Purkinje cell (primary cell): ENCODE results near the gene YTHDF1. TPM values are rescaled to one million over a fixed set of nuclear protein-coding genes. Genes with fewer than 3 reads are reported as not detected.

Source experiments
- polyA plus RNA-seq: library from polyadenylated mRNA; unstranded; fragments of >200 nt; fragmentation: Nextera tagmentation; gene quantifications from 2 replicates; pipeline ENCODE4 v1.2.1, GENCODE V29; 2014

Gene YTHDF1
- 12.3 and 12.9 TPM in 2 replicates for polyA plus RNA-seq

DNA sequence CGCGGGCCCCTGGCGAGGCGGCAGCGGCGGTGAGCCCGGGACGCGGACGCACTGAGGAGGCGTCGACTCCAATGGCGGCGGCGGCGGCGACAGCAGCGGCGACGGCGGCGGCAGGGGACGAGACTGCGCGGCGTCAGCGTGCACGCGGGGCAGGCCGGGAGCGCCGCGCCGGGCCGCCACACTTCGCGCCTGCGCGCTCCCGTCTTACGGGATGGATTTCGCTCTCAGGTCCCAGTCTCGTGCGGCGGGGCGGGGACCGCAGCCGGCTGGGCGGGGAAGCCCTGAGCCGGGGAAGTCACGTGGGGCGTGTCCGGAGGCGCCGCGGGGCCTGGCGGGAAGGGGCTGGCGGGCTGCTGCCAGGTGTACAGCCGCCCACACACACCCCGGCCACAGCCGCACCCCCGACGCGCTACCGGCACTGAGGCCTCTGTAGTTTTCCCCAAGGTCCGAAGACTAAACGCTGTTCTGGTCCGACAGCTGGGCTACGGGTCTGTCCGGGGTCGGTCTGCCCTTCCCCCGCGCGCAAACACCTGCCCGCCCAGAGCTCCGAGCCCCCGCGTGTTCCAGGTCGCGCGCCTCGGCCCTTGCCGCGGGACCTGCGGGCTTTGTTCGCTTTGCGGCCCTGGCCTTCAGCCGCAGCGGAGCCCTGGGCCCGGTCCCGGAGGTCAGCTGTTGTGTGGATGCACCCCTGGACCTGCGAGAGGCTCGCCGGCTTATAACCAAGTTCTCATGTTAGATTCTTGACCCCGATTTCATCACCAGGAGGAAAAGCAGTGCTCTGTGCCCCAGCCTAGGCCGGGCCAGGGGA lies at the start of gene YTHDF1:
Gene YTHDF1 (minus strand): TSS at position 91 of the 808 bp plus-strand sequence. CDS start 239 bp downstream, outside the sequence.

DNA sequence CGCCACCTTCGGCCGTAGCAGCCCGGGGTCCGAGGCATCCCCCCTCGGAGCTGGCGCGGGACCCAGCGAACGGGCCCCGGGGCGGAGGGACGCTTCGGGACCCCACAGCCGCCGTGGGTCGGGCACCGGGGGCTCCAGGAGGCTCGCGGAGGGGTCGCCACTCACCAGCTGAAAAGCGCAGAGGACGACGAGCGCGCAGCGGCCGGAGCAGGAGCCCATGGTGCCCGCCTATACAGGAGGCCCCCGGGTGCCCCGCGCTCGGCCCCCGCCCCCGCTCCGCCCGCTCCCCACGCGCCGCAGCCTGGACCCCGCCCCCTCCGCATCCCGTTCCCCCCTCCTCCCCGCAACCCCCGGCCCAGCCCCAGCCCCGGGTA lies 38.3 kb upstream of the YTHDF1 start, which contains the start of gene NKAIN4:
Gene NKAIN4 (minus strand): TSS at position 232 of the 374 bp plus-strand sequence. CDS start 13 bp downstream, at position 219.

DNA sequence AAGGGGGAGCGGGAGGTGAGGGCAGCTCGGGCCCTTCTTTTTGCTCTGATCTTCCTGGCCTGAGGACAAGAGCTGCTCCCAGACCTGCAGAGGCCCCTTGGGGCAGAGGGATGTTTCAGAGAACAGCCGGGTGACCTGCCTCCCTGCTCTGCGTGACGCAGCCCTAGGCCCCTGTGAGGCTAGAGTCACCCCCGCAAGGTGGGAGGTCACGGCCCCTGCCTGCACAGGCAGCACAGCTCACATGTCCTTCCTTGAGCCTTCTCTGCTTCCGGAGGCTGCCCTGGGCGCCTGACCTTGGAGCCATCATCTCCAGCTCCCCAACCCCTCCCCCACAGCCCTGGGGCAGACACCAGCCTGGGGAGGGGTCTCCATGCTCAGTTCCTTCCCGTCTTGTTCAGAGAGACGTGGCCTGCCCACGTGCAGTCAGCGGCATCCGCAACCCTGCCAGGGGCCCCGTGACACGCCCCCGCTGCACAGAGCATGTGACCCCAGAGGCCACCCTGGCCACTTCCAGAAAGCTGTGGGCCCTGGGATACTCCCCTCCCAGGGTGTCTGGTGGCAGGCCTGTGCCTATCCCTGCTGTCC lies 19.6 kb upstream of the YTHDF1 start, which contains the start of gene BIRC7:
Gene BIRC7 (plus strand): TSS at position 507 of the 585 bp plus-strand sequence. CDS start 192 bp downstream, outside the sequence.

Other genes starting within 250 kb of the YTHDF1 start
- not detected in 2 replicates for gene BHLHE23, start 209.2 kb downstream of the YTHDF1 start, polyA plus RNA-seq
- gene BIRC7, start 19.8 kb upstream of the YTHDF1 start, polyA plus RNA-seq = not detected in 2 replicates
- gene NKAIN4, start 38.3 kb upstream of the YTHDF1 start, polyA plus RNA-seq = 1.3 and 2.3 TPM in 2 replicates
- 0.17 and 2.2 TPM in 2 replicates for gene ARFGAP1, start 56.7 kb upstream of the YTHDF1 start, polyA plus RNA-seq
- gene COL20A1, start 77.1 kb upstream of the YTHDF1 start, polyA plus RNA-seq = 0.59 and 1.3 TPM in 2 replicates
- gene CHRNA4, start 145.2 kb upstream of the YTHDF1 start, polyA plus RNA-seq = 2.4 and 2.5 TPM in 2 replicates